GM18520 (cell line): ENCODE results near the gene SLC6A16.
"Not testable (repeated sequence)": the region's sequence is repeated elsewhere in the genome, so short reads cannot be mapped to it uniquely, and the experiment has no call there.

Experiments used
- ATAC-seq: cut with Tn5 transposase; IDR thresholded peaks from one replicate; pipeline ENCODE4 v1.9.1; 2021; ENCODE audit not compliant: unreplicated experiment

SLC6A16 gene

GRCh38 chr19:49282184-49282583 is 42.8 kb downstream of the SLC6A16 start:
- ATAC-seq: no peak

DNA sequence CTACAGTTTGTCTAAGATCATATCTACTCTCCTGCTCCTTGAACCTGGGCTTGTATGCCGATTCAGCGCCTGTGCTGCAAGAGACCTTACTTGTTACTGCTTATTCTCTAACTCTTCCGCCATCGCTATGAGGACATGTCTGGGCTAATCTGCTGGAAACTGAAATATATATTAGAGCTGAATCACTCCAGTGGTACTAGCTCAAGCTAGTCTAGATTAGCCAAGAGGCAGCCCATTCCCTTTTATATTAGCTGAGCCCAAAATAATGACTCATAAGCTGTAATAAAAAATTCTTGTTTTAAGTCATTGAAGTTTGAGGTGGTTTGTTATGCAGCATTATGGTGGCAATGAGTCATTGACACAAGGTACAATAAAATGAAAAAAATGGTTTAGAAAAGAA is 52.8 kb downstream of the SLC6A16 start:
- no peak for ATAC-seq

DNA sequence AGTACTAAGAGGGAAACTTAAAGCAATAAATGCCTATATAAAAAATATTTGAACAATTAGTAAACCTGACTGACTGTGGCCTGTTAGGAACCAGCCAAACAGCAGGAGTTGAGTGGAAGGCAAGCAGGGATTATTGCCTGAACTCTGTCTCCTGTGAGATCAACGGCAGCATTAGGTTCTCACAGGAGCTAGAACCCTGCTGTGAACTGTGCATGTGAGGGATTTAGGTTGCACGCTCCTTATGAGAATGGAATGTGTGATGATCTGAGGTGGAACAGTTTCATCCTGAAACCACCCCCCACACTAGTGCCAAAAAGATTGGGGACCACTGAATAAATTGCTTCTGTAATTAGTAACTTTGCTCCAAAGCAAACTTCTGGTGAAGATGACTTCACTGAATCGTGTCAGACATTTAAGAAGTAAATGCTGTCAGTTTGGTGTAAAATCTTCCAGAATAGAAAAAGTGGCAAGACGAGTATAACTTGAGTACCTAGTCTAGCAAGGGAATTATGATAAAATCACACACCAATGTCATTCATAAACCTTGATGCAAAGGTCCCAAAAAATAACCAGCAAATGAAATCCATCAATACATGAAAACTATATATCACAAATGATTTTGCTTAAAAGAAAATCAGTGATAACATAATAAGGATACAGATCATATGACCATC is 53.8 kb downstream of the SLC6A16 start:
- no peak for ATAC-seq

- not testable (repeated sequence) for ATAC-seq
These were observed 58.6 kb downstream of the SLC6A16 start for GRCh38 chr19:49266409-49266808.

DNA sequence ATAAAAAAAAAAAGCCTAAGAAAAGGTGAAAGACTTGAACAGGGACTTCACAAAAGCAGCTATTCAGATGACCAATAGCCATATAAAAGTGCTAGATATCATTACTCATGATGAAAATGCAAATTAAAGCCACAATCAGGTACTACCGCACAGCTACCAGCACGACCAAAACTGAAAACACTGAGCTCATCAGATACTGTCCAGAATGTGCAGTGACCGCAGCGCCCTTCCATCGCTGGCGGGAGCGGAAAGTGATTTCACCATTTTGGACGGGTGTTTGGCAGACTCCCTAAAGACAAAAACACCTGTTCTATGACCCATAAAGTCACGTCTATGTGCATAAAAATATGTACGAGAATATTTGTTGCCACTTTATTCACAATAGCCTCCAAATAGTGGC is 60.7 kb downstream of the SLC6A16 start:
- ATAC-seq: no peak

- ATAC-seq: no peak
These were observed 63.4 kb downstream of the SLC6A16 start for GRCh38 chr19:49261602-49262001.

- ATAC-seq: no peak
These were observed 68.3 kb downstream of the SLC6A16 start for GRCh38 chr19:49256691-49257090.

- ATAC-seq: no peak
These were observed 69.3 kb downstream of the SLC6A16 start for GRCh38 chr19:49255674-49256073.

DNA sequence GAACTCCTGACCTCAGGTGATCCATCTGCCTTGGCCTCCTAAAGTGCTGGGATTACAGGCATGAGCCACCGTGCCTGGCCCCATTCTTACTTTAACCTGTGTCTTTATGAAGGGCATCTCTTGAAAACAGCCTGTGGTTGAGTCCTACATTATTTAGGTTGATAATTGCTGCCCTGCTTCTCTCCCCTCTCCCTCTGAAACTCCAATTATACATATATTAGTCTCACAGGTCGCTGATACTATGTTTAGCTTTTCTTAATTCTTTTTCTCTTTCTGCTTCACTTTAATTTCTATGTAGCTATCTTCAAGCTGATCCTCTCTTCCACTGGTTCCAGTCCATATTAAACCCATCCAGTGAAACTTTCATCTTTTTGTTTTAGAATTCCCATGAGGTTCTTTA is 75.1 kb downstream of the SLC6A16 start:
- ATAC-seq: no peak

DNA sequence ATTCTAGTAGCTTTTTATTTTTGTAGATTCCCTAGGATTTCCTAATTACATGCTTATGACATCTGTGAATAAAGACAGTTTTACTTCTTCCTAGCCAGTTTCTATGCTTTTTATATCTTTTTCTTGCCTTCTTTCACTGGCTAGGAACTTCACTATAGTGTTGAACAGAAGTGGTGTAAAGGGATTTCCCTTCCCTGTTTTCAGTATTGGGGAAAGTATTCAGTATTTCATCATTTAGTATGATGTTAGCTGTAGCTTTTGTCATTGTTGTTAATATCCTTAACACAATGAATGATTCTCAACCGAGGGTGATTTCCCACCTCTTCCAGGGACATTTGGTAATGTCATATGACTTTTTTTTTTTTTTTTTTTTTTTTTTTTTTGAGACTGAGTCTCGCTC is 77.3 kb downstream of the SLC6A16 start:
- no peak for ATAC-seq

DNA sequence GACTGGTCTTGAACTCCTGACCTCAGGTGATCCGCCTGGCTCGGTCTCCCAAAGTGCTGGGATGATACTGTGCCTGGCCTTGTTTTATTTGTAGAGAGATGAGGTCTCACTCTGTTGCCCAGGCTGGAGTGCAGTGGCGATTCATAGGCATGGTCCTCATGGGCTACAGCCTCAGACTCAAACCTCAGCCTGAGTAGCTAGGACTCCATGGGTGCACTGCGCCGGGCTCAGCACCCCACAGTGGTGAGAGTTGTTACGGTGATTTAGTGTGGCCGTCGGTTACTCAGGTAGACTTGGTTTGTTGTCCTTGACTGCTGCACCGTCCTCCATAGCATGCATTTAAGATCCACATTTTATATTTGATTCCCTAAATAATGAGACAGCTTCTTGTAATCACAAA is 80.7 kb downstream of the SLC6A16 start:
- ATAC-seq: no peak

DNA sequence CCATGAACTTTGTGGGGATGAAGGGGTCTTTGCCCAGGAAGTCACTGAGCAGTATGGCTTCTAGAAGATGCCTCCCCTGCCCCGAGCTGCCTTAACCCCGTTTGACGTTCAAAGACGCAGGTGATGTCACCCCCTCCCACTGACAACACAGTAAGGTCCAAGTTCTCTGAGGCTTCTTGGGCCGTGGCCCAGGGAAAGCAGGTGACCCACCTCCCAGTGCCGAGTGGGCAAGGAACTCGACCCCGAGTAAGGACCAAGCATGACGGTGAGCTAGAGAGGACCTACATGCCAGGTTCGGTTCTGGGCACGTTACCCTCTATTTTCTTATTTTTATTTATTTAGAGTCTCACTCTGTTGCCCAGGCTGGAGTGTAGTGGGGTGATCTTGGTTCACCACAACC is 81.3 kb downstream of the SLC6A16 start:
- ATAC-seq: no peak

DNA sequence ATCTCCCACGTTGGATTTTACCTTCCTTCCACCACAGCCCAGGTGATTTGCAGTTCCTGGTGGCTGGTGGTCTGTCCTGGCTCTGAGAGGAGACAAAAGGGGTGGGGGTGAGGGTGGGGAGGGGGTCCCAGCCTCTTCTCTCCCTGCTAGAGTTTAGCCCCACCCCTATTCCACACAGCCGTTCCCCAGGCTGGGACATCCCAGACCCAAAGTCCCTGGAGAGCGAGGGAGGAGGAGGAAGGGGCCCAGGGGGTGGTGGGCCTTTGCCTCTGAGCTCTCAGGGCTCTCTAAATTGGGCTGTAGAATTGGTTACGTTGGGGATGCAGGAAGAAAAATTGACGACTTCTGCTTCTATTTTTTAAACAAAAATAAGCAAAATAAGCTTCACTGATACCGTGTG is 81.9 kb downstream of the SLC6A16 start:
- ATAC-seq: no peak

GRCh38 chr19:49241769-49242168 is 83.2 kb downstream of the SLC6A16 start:
- ATAC-seq: no peak
